ENCODE results near the gene NDUFV1. TPM values are rescaled to one million over a fixed set of nuclear protein-coding genes. Genes with fewer than 3 reads are reported as not detected.

NDUFV1 gene
- polyA plus RNA-seq, 2 of the 4 experiments (the other 2 are of a cell fraction): 95.1 to 163 TPM

DNA sequence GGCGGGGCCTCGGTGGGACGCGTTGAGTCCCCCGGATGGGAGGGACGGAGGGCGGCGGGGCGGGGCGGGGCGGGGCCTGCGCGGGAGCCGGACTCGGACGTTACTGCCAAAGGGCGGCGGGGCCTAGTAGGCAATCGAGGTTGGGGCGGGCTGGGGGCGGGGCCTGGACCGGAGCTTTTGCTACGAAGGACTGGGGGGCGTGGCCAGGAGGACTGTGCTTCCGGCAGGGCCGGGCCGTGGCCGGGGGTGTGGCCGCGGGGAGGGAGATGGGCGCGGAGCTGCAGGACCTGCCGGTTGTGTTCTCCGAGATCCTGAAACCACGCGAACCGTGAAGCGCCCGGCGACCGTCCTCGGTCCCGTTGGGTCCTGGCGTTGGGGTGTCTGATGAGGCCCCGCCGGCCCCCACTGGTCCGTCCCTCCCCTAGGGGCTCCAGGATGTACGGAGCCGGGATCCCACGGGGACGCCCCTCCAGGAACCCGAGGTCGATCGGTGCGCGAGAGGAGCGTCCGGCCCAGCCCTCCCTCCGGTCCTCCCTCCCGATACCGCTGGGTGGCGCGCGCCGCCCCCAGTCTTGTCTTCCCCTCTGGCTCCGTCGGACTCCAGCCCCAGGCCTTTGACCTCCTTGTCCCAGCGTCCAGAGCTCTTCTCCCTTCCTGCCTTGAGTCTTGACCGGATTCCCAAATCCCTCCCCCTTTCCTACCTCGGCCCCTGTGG lies 23.6 kb downstream of the NDUFV1 start:
- ATAC-seq (peak; percentile 72 to 88), DNase-seq (ENCODE audit: low read depth in 1 of 2, low spot score in 1 of 2) (peak; percentile 91 to 98), FAIRE-seq (no peak)
- Histone ChIP-seq H3K9me3 (no peaks in the 10 kb centered on the region), H3K4me3 (peak overlapping the region; percentile 59), H3K4me1 (peaks cover 6% of the 10 kb centered on the region; the same call in 2 of the 3 replicates), H3K4me2 (peak overlapping the region; percentile 91), H3K27ac (peak overlapping the region; percentile 77 to 87)
- TF ChIP-seq NFE2L2 (conservative IDR thresholded peaks at IDR 0.05; ENCODE audit: low read length): no peak
- TF ChIP-seq RFX5 (IDR thresholded peaks at IDR 0.05): 0 out of 2 replicates have a peak, but pooled peaks have one; percentile 34
- peak; percentile 49 to 57 for TF ChIP-seq RAD21 (conservative IDR thresholded peaks at IDR 0.05 in 1 of 2, IDR thresholded peaks at IDR 0.05 in 1 of 2)
- no peak for TF ChIP-seq HDAC2 (IDR thresholded peaks at IDR 0.05)
- TF ChIP-seq POLR2A (IDR thresholded peaks at IDR 0.05; ENCODE audit: low read length): peak; percentile 52
- TF ChIP-seq PHF8 (IDR thresholded peaks at IDR 0.05; ENCODE audit: borderline replicate concordance, low read depth): peak; percentile 72; the same call in 1 of the 2 replicates
- TF ChIP-seq KDM5A (IDR thresholded peaks at IDR 0.05): no peak
- TF ChIP-seq, protein P1, sequence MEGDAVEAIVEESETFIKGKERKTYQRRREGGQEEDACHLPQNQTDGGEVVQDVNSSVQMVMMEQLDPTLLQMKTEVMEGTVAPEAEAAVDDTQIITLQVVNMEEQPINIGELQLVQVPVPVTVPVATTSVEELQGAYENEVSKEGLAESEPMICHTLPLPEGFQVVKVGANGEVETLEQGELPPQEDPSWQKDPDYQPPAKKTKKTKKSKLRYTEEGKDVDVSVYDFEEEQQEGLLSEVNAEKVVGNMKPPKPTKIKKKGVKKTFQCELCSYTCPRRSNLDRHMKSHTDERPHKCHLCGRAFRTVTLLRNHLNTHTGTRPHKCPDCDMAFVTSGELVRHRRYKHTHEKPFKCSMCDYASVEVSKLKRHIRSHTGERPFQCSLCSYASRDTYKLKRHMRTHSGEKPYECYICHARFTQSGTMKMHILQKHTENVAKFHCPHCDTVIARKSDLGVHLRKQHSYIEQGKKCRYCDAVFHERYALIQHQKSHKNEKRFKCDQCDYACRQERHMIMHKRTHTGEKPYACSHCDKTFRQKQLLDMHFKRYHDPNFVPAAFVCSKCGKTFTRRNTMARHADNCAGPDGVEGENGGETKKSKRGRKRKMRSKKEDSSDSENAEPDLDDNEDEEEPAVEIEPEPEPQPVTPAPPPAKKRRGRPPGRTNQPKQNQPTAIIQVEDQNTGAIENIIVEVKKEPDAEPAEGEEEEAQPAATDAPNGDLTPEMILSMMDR (IDR thresholded peaks at IDR 0.05): peak; percentile 68
- no peak for TF ChIP-seq EHMT2 (IDR thresholded peaks at IDR 0.05; ENCODE audit: low read depth)
- TF ChIP-seq KDM1A (IDR thresholded peaks at IDR 0.05; ENCODE audit: low read depth): no peak
- TF ChIP-seq, protein P2, sequence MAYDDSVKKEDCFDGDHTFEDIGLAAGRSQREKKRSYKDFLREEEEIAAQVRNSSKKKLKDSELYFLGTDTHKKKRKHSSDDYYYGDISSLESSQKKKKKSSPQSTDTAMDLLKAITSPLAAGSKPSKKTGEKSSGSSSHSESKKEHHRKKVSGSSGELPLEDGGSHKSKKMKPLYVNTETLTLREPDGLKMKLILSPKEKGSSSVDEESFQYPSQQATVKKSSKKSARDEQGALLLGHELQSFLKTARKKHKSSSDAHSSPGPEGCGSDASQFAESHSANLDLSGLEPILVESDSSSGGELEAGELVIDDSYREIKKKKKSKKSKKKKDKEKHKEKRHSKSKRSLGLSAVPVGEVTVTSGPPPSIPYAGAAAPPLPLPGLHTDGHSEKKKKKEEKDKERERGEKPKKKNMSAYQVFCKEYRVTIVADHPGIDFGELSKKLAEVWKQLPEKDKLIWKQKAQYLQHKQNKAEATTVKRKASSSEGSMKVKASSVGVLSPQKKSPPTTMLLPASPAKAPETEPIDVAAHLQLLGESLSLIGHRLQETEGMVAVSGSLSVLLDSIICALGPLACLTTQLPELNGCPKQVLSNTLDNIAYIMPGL (CRISPR knock-in tag; IDR thresholded peaks at IDR 0.05; ENCODE audit: borderline replicate concordance): no peak
- TF ChIP-seq CHD2 (IDR thresholded peaks at IDR 0.05; ENCODE audit: low read length, partially characterized antibody): peak; percentile 16
- no peak for TF ChIP-seq HEYL (CRISPR knock-in tag; IDR thresholded peaks at IDR 0.05)
- TF ChIP-seq SMC3 (IDR thresholded peaks at IDR 0.05): peak; percentile 55; the same call in 2 of the 3 replicates
- TF ChIP-seq NPAS2 (CRISPR knock-in tag; IDR thresholded peaks at IDR 0.05; ENCODE audit: borderline replicate concordance): no peak
- TF ChIP-seq, protein P3, sequence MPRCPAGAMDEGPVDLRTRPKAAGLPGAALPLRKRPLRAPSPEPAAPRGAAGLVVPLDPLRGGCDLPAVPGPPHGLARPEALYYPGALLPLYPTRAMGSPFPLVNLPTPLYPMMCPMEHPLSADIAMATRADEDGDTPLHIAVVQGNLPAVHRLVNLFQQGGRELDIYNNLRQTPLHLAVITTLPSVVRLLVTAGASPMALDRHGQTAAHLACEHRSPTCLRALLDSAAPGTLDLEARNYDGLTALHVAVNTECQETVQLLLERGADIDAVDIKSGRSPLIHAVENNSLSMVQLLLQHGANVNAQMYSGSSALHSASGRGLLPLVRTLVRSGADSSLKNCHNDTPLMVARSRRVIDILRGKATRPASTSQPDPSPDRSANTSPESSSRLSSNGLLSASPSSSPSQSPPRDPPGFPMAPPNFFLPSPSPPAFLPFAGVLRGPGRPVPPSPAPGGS (IDR thresholded peaks at IDR 0.05): 0 out of 3 replicates have a peak, but pooled peaks have one; percentile 47
- TF ChIP-seq, protein P4, sequence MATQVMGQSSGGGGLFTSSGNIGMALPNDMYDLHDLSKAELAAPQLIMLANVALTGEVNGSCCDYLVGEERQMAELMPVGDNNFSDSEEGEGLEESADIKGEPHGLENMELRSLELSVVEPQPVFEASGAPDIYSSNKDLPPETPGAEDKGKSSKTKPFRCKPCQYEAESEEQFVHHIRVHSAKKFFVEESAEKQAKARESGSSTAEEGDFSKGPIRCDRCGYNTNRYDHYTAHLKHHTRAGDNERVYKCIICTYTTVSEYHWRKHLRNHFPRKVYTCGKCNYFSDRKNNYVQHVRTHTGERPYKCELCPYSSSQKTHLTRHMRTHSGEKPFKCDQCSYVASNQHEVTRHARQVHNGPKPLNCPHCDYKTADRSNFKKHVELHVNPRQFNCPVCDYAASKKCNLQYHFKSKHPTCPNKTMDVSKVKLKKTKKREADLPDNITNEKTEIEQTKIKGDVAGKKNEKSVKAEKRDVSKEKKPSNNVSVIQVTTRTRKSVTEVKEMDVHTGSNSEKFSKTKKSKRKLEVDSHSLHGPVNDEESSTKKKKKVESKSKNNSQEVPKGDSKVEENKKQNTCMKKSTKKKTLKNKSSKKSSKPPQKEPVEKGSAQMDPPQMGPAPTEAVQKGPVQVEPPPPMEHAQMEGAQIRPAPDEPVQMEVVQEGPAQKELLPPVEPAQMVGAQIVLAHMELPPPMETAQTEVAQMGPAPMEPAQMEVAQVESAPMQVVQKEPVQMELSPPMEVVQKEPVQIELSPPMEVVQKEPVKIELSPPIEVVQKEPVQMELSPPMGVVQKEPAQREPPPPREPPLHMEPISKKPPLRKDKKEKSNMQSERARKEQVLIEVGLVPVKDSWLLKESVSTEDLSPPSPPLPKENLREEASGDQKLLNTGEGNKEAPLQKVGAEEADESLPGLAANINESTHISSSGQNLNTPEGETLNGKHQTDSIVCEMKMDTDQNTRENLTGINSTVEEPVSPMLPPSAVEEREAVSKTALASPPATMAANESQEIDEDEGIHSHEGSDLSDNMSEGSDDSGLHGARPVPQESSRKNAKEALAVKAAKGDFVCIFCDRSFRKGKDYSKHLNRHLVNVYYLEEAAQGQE (IDR thresholded peaks at IDR 0.05): no peak
- no peak for TF ChIP-seq RARB (CRISPR knock-in tag; IDR thresholded peaks at IDR 0.05)
- ChIA-PET POLR2A (interaction anchor here (0.8 to 2.4 kb wide), 10 partner anchors 11 to 62 kb away, joined by 3 to 10 read pairs (median 4); partner anchors contain the start of genes ACY3 and GSTP1), CTCF (interaction anchor here (0.6 to 14.1 kb wide), 28 partner anchors 9 to 657 kb away, joined by 3 to 181 read pairs (median 5); partner anchors contain the start of genes ACY3, ALDH3B2, GSTP1 and TBX10)
- 3% methylated on average over 19 of the region's 70 CpGs for WGBS (ENCODE audit: missing lambda C conversion rate)
